SKM-1 (cell line): ENCODE results near the gene ARL2.
A peak's percentile ranks its signal among the peaks of the same experiment; 100 is the strongest.
"Not testable (repeated sequence)": the region's sequence is repeated elsewhere in the genome, so short reads cannot be mapped to it uniquely, and the experiment has no call there.

ENCODE experiments used
- DNase-seq: peaks from one replicate; lab custom pipeline; 2025; ENCODE audit not compliant: unreplicated experiment; lab: John Stamatoyannopoulos, UW

The ARL2 gene

GRCh38 chr11:65013888-65014725 is at the start of gene ARL2:
Gene ARL2, plus strand, starts transcription at chr11:65014160. Its CDS starts 48 bp downstream, at chr11:65014208.
- peak; percentile 46 for DNase-seq

- no peak for DNase-seq
These were observed 46.6 kb upstream of the ARL2 start for GRCh38 chr11:64967375-64967774.

- DNase-seq = no peak
These were observed 44.8 kb upstream of the ARL2 start for GRCh38 chr11:64969209-64969608.

- DNase-seq = no peak
These were observed 43.2 kb upstream of the ARL2 start for GRCh38 chr11:64970731-64971151.

GRCh38 chr11:64971421-64972233 is 42.3 kb upstream of the ARL2 start, which contains the start of gene MAJIN:
Gene MAJIN, minus strand, starts transcription at chr11:64972108. Its CDS starts 12,703 bp downstream, at chr11:64959405.
- DNase-seq = no peak

GRCh38 chr11:64974124-64974523 is 39.8 kb upstream of the ARL2 start:
- no peak for DNase-seq

GRCh38 chr11:64976651-64977050 is 37.3 kb upstream of the ARL2 start:
- no peak for DNase-seq

- DNase-seq = not testable (repeated sequence)
These were observed 30.6 kb upstream of the ARL2 start for GRCh38 chr11:64983339-64983738.

GRCh38 chr11:64987998-64988854 is 25.7 kb upstream of the ARL2 start:
- DNase-seq = no peak

GRCh38 chr11:64989416-64989815 is 24.5 kb upstream of the ARL2 start:
- DNase-seq = no peak

GRCh38 chr11:64990222-64990923 is 23.6 kb upstream of the ARL2 start:
- DNase-seq = peak; percentile 52

- DNase-seq = no peak
These were observed 19.6 kb upstream of the ARL2 start for GRCh38 chr11:64994318-64994717.

GRCh38 chr11:64996327-64996709 is 17.6 kb upstream of the ARL2 start:
- DNase-seq = no peak

GRCh38 chr11:64996710-64997380 is 17.1 kb upstream of the ARL2 start, which contains the start of gene BATF2:
Gene BATF2, minus strand, starts transcription at chr11:64996971. Its CDS starts 57 bp downstream, at chr11:64996914.
- DNase-seq = peak; percentile 24

GRCh38 chr11:64998141-64998540 is 15.8 kb upstream of the ARL2 start:
- DNase-seq = no peak

- no peak for DNase-seq
These were observed 15.1 kb upstream of the ARL2 start for GRCh38 chr11:64998690-64999431.

GRCh38 chr11:64999478-64999877 is 14.5 kb upstream of the ARL2 start:
- no peak for DNase-seq

- no peak for DNase-seq
These were observed 11.3 kb upstream of the ARL2 start for GRCh38 chr11:65002706-65003105.

GRCh38 chr11:65003282-65003681 is 10.7 kb upstream of the ARL2 start:
- no peak for DNase-seq
